HG03520 (cell line): ENCODE measurements around the gene LDHAL6A.

Experiments
- ATAC-seq: cut with Tn5 transposase; IDR thresholded peaks from one replicate; pipeline ENCODE4 v1.9.1; 2021; ENCODE audit warnings: mild to moderate bottlenecking, moderate library complexity; ENCODE audit not compliant: unreplicated experiment

The LDHAL6A gene

DNA sequence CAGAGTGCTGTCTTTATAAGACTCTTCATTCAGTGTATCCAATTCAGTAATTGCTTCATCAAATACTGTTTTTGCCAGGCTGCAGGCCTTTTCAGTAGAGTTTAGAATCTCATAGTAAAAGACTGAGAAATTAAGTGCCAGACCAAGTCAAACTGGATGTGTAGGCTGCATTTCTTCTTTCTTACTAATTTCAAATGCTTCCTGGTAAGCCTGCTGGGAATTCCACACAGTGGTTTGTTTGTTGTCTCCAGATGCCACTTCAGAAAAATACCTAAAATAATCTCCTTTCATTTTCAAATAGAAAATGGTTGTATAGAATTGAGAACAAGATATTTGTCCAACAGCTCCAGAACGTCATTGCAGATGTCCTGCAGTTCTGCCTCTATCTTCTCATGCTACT is 34.7 kb downstream of the LDHAL6A start:
- no peak for ATAC-seq

DNA sequence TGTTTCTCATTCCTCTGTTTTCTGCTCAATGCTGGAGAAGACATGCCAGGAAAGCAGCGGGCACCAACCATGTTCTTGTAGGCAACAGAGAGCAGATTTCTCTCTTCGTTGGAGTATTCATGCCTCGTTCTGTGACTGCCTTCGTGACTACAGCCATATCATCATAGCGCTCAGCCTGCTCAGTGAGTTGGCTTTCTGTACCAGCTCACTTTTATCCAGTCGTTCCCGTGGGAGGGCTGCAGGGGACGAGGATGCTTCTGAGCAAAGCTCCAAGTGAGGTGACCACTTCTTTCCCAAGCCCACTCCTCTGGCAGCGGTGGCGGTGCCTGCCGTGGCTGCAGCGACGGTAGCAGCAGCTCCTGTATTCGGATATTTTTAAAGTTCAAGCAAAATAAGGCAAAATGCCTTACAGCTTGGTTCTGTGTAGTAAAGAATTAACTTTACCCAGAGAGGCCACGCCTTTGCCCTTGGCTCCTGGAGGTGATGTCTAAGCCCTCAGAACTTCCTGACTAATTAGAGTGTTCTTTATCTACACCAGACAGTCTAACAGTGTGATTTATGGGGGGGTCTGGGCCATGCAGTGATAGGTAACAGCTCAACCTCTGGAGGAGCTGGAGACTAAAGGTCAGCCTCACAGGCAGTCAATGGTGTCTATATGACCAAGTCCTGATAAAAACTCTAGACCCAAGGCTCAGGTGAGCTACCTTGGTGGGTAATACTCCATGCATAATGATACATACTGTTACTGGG is 35.3 kb downstream of the LDHAL6A start:
- ATAC-seq: no peak

DNA sequence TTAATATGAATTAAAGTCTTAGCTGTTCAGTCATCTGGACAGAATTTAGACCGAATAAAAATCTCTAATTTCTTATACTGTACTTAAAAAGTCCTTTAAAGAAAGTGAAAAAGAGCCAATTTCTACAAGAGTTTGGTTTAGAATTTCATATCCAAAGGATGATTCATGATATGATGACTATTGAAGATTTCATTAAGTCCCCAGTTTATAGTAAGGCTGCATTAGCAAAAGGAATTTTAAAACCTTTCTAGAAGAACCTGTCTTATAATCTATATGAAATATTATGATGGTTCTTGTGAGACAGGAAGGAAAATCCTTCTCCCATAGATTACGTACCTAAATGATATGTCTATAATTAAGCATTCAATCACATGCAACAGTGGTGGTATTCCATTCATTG is 36.3 kb downstream of the LDHAL6A start:
- no peak for ATAC-seq

DNA sequence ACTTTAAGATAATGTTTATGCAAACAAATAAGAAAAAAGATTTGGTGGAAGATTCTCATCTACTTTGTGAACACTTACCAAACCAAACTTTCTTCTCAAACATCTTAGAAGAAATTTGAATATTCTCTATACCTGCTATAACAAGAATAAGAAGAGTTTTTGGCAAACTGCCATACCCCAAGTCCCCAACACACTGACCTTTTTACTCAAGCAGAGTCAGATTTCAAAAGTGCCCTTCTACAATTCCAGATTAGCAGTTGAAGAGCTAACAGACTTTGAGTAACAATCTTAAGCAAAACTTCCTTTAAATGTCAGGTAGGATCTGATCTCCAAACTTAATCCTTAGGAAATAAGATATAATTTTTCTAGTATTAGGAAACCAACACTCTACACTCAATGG is 37.2 kb downstream of the LDHAL6A start:
- ATAC-seq: no peak

DNA sequence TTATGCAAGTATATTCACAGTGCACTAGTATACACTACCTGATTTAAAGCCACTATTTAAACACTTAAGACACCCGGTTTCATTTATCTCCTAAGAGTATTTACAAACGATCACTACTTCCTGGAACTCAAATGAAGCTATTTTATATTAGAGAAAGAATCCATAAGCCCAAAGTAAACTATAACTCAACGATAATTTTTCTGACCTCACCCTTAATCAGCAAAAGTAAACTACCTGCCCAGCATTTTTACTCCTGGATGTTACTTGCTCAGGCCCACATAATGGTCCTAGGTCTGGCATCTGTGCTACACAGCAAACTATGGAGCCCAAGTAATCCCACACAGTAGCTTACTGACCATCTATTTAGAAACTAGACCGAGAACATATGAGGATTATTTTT is 37.7 kb downstream of the LDHAL6A start:
- no peak for ATAC-seq

DNA sequence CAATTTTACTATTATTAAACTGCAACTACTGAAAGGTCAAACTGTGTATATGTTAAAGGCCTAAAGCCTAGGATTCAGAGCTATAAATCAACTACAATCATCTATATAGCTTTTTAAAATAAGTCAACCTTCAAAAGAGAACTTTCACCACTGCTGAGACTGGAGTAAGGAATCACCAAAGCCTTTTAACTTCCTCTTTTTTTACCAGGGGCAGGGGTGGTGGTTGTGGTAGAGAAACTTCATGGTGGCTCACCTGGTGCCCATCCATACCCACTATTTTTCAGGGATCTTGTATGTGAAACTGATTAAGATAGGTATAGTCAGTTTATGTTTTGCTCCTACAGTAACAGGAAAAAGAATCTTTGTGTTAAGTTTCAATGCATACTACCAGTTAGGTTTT is 39.6 kb downstream of the LDHAL6A start:
- ATAC-seq: no peak

DNA sequence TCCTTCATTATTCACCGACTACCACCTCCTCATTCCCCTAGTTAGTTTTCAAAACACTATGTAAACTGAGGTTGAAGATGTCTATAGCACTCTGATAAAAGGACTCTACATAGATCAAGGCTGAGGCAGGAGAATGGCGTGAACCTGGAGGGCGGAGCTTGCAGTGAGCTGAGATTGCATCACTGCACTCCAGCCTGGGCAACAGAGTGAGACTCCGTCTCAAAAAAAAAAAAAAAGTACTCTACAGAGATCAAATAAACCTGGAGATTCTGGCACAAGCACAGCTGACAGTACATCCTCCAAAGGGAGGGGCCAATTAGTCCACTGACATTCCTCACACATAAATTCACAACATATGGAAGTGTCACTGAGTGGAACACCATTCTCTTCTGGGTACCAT is 40.0 kb downstream of the LDHAL6A start:
- ATAC-seq: no peak

DNA sequence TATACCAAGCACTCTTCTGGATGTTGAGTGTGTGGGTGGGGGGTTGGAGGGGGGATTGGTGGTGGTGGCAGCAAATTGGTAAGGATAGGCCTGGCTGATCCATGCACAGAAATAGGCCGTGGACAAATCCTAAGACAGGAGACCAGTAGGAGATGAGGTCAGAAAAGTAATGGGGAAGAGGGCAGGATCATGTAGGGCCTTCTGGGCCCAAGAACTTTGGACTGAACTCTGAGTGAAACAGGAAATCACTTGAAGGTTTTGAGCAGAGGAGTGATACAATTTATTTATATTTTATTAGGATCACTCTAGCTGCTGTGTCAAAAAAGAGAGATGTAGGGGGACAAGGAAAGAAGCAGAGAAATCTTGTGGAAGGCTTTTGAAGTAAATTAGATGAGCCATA is 42.4 kb downstream of the LDHAL6A start:
- ATAC-seq: no peak

DNA sequence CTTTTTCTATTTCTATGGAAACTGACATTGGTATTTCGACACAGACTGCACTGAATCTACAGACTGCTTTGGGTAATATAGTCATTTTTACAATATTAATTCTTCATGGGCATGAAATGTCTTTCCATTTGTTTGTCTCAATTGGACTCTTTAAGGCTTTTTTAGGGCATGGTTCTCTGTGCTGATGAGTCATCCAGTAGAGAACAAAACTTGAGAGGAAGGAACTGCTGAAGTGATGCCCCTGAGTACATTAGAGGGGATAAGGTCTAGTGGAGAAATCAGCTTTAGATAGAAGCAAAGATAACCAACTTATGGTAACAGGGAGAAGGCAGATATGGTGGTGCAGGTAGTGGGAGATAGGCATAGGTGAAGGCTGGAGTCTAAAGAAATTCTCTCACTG is 46.0 kb downstream of the LDHAL6A start:
- ATAC-seq: no peak

DNA sequence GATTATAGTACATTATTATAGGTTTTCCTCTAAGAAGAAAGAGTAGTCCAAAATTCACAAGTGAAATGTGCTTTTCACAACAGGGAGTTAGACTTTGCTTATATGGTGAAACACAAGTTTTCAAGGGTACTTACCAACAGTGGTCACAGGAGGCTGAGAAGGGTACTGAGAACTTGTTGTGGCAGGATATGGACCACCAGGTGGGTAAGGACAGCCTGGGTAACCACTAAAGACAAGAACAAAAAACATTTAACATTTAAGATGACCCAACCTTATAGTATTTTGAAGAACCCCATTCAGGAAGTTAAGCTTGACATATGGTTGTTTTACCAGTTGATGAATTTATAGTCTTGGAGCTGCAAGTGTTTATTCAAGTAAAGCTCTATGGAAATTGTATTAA is 46.7 kb downstream of the LDHAL6A start:
- ATAC-seq: no peak

DNA sequence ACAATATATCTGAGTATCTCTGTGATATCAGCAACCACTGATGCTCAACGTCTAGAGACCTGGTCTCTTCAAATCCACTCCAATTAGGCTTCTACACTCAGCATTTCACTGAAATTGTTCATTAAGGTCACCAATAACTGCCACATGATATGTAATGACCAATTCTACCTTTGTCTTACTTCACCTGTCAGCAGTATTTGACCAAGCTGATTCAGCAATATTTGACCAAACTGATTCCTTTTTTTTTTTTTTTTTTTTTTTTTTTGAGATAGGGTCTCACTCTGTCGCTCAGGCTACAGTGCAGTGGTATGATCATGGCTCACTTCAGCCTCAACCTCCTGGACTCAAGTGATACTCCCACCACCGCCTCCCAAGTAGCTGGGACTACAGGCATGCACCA is 65.5 kb downstream of the LDHAL6A start:
- ATAC-seq: no peak

DNA sequence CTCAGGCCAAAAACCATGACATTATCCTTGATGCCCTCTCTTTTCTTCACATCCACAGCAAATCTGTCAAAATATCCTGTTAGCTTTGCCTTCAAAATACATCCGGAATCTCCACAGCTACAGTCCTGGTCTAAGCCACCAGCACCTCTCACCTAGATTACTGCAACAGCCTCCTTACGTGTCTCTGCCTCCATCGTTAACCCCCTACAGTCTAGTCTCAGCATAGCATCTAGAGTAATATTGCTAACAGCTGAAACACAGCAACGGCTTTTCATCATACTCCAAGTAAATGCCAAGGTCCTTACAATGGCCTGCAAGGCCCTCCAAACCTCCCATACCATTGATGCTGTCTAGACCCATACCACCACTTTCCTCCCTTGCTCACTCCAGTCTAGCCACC is 66.7 kb downstream of the LDHAL6A start:
- ATAC-seq: no peak

DNA sequence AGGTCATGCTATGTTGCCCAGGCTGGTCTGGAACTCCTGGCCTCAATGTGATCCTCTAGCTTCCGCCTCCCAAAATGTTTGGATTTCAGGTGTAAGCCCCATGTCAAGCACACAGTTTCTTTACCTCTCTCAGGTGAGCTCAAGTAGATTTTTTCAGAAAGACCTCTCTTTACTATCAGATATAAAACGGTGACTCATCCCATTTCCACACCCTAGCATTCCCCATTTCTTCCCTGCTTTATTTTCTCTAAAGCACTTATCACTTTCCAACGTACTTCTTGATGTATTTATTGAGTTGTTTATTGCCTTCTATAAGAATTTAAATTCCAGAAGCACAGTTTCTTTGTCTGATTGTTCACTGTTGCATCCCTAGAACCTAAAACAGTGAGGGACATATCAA is 67.4 kb downstream of the LDHAL6A start:
- no peak for ATAC-seq

DNA sequence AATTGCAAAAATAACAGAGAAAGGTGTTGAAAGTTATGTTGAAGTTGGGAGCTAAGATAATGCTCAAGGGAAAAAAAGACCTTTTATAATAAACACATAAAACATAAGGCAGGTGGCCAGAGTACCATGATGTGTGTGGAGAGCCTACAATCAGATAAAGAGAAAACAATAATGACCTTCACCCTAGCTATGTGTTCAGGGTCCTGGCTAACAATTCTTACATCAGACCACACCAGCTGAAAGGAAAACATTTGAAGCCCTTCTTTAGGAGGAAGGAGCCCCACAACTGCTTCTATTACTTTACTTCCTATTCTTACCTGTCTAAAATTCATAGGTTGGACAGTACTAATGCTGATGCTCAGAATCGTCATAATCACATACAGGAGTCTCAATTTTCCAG is 68.6 kb downstream of the LDHAL6A start:
- ATAC-seq: no peak

DNA sequence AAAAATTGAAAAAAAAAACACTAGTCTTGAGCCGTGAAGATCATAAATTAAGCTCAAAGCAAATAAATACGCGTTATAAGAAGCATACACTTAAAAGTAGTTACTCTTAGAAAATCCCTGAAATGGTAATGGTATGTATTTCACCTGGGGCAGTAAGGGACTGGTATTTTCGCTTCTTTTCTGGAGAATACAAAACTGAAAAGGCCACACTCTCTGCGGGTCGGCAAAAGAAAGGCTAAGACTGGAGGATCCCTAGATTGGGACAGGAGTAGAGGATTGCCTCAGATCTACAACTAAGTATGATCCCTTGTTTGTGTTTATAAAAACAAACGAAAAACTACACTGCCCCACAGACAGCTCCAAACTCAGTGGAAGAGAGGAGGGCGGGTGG is 70.5 kb downstream of the LDHAL6A start:
- ATAC-seq: no peak

DNA sequence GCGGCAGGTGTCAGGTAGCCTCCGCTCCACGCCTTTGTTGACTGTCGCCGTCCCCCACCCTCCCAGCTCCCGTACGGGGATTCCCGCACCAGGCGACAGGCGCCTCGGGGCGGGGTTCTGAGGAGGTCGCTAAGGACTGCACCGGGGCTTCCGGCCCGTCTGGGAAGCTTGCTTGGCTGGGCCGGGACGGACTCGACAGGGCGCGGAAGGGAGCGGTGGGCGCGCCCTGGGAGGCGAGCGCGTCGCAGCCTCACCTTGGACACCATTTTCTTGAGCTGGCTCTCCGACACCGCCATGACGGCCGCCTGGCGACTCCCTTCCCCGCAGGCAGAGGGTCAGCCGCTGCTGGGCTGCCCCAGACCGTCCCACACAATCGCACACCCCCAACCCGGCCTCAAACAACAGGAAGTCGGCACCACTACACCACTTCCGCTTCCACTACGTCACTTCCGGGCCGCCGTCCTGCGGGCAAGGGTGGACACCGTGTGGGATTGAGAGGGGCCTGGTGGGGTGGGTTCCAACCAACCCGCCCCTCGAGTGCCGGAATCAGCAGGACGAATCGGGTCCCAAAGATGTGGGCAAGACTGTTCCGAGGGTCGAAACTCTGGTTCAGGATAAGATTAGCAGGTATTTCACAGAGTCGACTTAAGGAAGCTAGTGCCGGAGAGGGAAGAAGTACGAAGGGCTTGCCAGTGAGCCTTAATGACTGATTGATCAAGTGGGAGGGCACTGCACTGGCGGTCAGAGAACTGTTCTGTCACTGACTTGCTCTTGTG is 71.1 kb downstream of the LDHAL6A start, which contains the start of gene TSG101:
TSG101 (minus strand) TSS at position 422 of the 776 bp plus-strand sequence; CDS start at position 296, 126 bp downstream.
- ATAC-seq: peak; percentile 94

DNA sequence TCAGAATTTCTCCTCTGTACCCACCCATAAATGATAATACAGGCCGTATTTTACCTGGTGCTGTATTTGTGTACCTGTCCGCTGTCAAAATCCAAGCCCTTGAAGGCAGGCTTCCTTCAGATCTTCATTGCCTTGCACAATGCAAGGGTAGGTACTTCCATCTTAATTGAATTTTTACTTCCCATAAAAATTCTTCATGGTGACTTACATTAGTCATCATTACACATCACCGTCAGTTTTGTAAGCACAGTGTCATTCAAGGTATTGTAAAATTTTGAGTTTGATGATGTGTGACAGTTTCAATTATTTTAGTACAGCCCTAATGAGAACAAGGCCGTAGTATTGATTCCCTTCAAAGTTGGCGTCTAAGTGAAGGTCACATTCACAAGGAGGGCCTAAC is 71.9 kb downstream of the LDHAL6A start:
- ATAC-seq: no peak
